H9 (cell line): ENCODE data around the gene NRXN3. TPM values are rescaled to one million over a fixed set of nuclear protein-coding genes. Genes with fewer than 3 reads are reported as not detected.

Experiments used
- DNase-seq: peaks from one replicate; pipeline ENCODE4 v3.0.0-alpha.2; 2017
- H2AFZ ChIP-seq: one replicate; pipeline ENCODE4 v1.6.1; 2013; ENCODE audit warnings: mild to moderate bottlenecking, low read length, control low read depth, moderate library complexity
- H2AK5ac ChIP-seq: 2 replicates; pipeline ENCODE4 v1.6.1; 2013; ENCODE audit warnings: low read length, control low read depth, mixed read lengths; ENCODE audit not compliant: insufficient read length
- H2BK120ac ChIP-seq: one replicate; pipeline ENCODE4 v1.6.1; 2013; ENCODE audit warnings: low read depth, mild to moderate bottlenecking, low read length, control low read depth, inconsistent platforms; ENCODE audit not compliant: poor library complexity, severe bottlenecking
- H2BK12ac ChIP-seq: 2 replicates; pipeline ENCODE4 v1.6.1; 2013; ENCODE audit warnings: low read length, control low read depth, mixed read lengths, low read depth; ENCODE audit not compliant: insufficient read length
- H2BK15ac ChIP-seq: 2 replicates; pipeline ENCODE4 v1.6.1; 2013; ENCODE audit warnings: low read depth, low read length, control low read depth
- H2BK20ac ChIP-seq: one replicate; pipeline ENCODE4 v1.6.1; 2013; ENCODE audit warnings: low read depth, mild to moderate bottlenecking, low read length, control low read depth, inconsistent platforms; ENCODE audit not compliant: poor library complexity, severe bottlenecking
- H2BK5ac ChIP-seq: 2 replicates; pipeline ENCODE4 v1.6.1; 2013; ENCODE audit warnings: low read length, control low read depth, mixed read lengths; ENCODE audit not compliant: insufficient read length
- H3K14ac ChIP-seq: 2 replicates; pipeline ENCODE4 v1.6.1; 2013; ENCODE audit warnings: low read length, control low read depth; ENCODE audit not compliant: insufficient read depth
- H3K18ac ChIP-seq: 2 replicates; pipeline ENCODE4 v1.6.1; 2013; ENCODE audit warnings: low read depth, mild to moderate bottlenecking, mixed read lengths, low read length, control low read depth; ENCODE audit not compliant: insufficient read length
- H3K23ac ChIP-seq: 2 replicates; pipeline ENCODE4 v1.6.1; 2013; ENCODE audit warnings: low read length, control low read depth, mixed read lengths, low read depth; ENCODE audit not compliant: insufficient read length
- H3K23me2 ChIP-seq: 2 replicates; pipeline ENCODE4 v1.6.1; 2013; ENCODE audit warnings: low read depth, mild to moderate bottlenecking, mixed read lengths, low read length, control low read depth; ENCODE audit not compliant: insufficient read length, poor library complexity, severe bottlenecking
- H3K27ac ChIP-seq: 2 replicates; pipeline ENCODE4 v1.5.1; 2013; ENCODE audit warnings: low read length, control low read depth, mixed read lengths, low read depth; ENCODE audit not compliant: insufficient read length
- H3K27me3 ChIP-seq: 2 replicates; pipeline ENCODE4 v1.6.1; 2013; ENCODE audit warnings: low read length, control low read depth, inconsistent platforms; ENCODE audit not compliant: insufficient read depth
- H3K4ac ChIP-seq: 2 replicates; pipeline ENCODE4 v1.6.1; 2013; ENCODE audit warnings: low read depth, mild to moderate bottlenecking, control low read depth, inconsistent platforms, low read length, moderate library complexity
- H3K4me1 ChIP-seq: 2 replicates; pipeline ENCODE4 v1.6.1; 2013; ENCODE audit warnings: low read length, control low read depth, inconsistent platforms; ENCODE audit not compliant: insufficient read depth
- H3K4me2 ChIP-seq: 2 replicates; pipeline ENCODE4 v1.6.1; 2013; ENCODE audit warnings: low read length, control low read depth, mixed read lengths; ENCODE audit not compliant: insufficient read length, insufficient read depth
- H3K56ac ChIP-seq: 2 replicates; pipeline ENCODE4 v1.6.1; 2013; ENCODE audit warnings: low read depth, mild to moderate bottlenecking, mixed read lengths, low read length, control low read depth; ENCODE audit not compliant: insufficient read length
- H3K79me1 ChIP-seq: 2 replicates; pipeline ENCODE4 v1.6.1; 2013; ENCODE audit warnings: low read depth, mild to moderate bottlenecking, moderate library complexity, low read length, control low read depth, inconsistent platforms; ENCODE audit not compliant: insufficient read depth, poor library complexity, severe bottlenecking
- H3K79me2 ChIP-seq: 2 replicates; pipeline ENCODE4 v1.6.1; 2013; ENCODE audit warnings: low read length, control low read depth, inconsistent platforms; ENCODE audit not compliant: insufficient read depth
- H3K9ac ChIP-seq: 2 replicates; pipeline ENCODE4 v1.6.1; 2013; ENCODE audit warnings: low read length, control low read depth, mixed read lengths; ENCODE audit not compliant: insufficient read length; ENCODE audit errors: extremely low read depth
- H3K9me3 ChIP-seq: one replicate; pipeline ENCODE4 v1.6.1; 2013; ENCODE audit warnings: low read depth, low read length, inconsistent platforms; ENCODE audit not compliant: control insufficient read depth
- H3T11ph ChIP-seq: one replicate; pipeline ENCODE4 v1.6.1; 2013; ENCODE audit warnings: mild to moderate bottlenecking, low read length, control low read depth, inconsistent platforms
- H4K20me1 ChIP-seq: one replicate; pipeline ENCODE4 v1.6.1; 2013; ENCODE audit not compliant: control insufficient read depth, insufficient read length, insufficient read depth
- H4K5ac ChIP-seq: 2 replicates; pipeline ENCODE4 v1.6.1; 2013; ENCODE audit warnings: low read depth, mild to moderate bottlenecking, mixed read lengths, low read length, control low read depth; ENCODE audit not compliant: insufficient read length
- H4K8ac ChIP-seq: replicated peaks from 2 replicates; pipeline ENCODE4 v1.6.1; 2013; ENCODE audit warnings: low read length, control low read depth, mixed read lengths, low read depth; ENCODE audit not compliant: insufficient read length
- H4K91ac ChIP-seq: 2 replicates; pipeline ENCODE4 v1.6.1; 2013; ENCODE audit warnings: low read depth, mild to moderate bottlenecking, moderate library complexity, mixed read lengths, low read length, control low read depth; ENCODE audit not compliant: insufficient read length
- H3K27ac Mint-ChIP-seq, 3 experiments: 2 replicates in 2 of 3; 3 replicates in 1 of 3; pipeline ENCODE4 v1.8.0; 2020 to 2021; ENCODE audit warnings: mixed read lengths in 3 of 3, mild to moderate bottlenecking in 1 of 3, moderate library complexity in 1 of 3
- H3K27me3 Mint-ChIP-seq: 2 replicates; pipeline ENCODE4 v1.8.0; 2021; ENCODE audit warnings: low read depth, mild to moderate bottlenecking, moderate library complexity, mixed read lengths
- H3K36me3 Mint-ChIP-seq, 3 experiments: 2 replicates in 2 of 3; 3 replicates in 1 of 3; pipeline ENCODE4 v1.8.0; 2020 to 2021; ENCODE audit warnings: low read depth in 3 of 3, mixed read lengths in 3 of 3; ENCODE audit not compliant: insufficient read depth in 1 of 3
- H3K4me1 Mint-ChIP-seq, 2 experiments: 2 replicates each; pipeline ENCODE4 v1.8.0; 2020; ENCODE audit warnings: mixed read lengths in 2 of 2
- H3K4me3 Mint-ChIP-seq, 2 experiments: 2 replicates in 1 of 2; 3 replicates in 1 of 2; pipeline ENCODE4 v1.8.0; 2020 to 2021; ENCODE audit warnings: mild to moderate bottlenecking in 2 of 2, mixed read lengths in 2 of 2, moderate library complexity in 1 of 2
- H3K9me3 Mint-ChIP-seq, 2 experiments: 2 replicates in 1 of 2; 3 replicates in 1 of 2; pipeline ENCODE4 v1.8.0; 2020; ENCODE audit warnings: mild to moderate bottlenecking in 2 of 2, mixed read lengths in 2 of 2, moderate library complexity in 1 of 2
- WGBS: extraction: QIAGEN DNeasy Blood & Tissue Kit; methylation state at CpG from one replicate; pipeline ENCODE4 v1.1.7; 2013; ENCODE audit warnings: missing lambda C conversion rate, low lambda C conversion rate, mixed read lengths; ENCODE audit not compliant: insufficient read length; ENCODE audit errors: extremely low coverage; 5-methylcytosine and 5-hydroxymethylcytosine counted together
- total RNA-seq: library from RNA; stranded (reverse); gene quantifications from 2 replicates; pipeline ENCODE4 v1.2.1, GENCODE V29; 2021
- TF ChIP-seq, protein P1 (sequence below): fragments of 200-600 bp; sonication (generic); conservative IDR thresholded peaks from 3 replicates; pipeline ENCODE4 v1.8.0; 2021; ENCODE audit warnings: antibody characterized with exemption, mild to moderate bottlenecking

The NRXN3 gene
- total RNA-seq, 1 experiment from 2014 or later = 1.8 TPM

DNA sequence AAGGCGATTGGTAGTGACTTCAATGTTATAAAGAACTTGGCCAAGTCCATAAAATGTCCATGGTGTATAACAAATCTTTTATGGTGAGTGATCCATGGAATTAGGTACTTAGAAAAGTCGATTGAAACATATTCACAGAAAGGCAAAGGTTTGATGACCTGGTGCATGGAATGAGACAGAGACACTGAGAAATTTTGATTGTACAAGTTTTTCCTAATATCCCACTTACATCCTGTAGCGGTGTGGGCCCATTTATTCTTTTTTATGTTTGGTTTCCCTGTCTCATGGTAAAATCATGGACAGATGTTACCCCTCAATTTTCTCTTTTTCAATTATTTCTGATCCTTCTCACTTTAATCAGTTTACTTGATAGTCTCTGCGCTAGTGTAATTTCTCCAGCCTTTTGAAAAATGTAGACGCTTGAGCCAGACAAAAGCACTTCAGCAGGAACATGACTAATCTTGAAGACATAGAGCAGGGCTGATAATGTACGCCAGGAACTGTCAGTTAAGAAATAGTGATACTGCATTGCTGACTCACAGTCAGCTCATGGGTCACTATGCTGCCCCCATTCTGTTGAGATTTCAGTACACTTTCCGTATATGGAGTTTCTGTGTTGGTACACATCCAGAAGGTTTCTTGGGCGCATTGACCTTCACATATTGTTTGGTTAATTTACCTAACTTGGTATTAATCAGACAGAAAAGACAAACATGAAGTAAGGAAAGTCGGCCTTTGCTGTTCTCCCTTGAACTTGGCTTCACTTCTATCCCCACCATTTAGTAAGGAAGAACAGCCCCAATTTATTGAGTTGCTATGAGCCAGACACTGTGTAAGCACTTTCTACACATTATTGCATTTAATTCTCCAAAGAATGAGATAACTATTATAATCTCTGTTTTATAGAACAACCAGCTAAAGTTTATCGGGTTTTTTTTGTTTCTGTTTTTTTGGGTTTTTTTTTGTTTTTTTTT lies 1199.5 kb downstream of the NRXN3 start:
- H3K27ac ChIP-seq = no peak overlapping the region
- no peak overlapping the region for H3K4me3 Mint-ChIP-seq

More for the DNA sequence above, 1199.5 kb downstream of the NRXN3 start:
- no peak overlapping the region for H3K14ac ChIP-seq
- H3K56ac ChIP-seq = no peak overlapping the region
- no peak overlapping the region for H2BK15ac ChIP-seq
- peaks cover 2% of the 10 kb centered on the region for H3K4me1 ChIP-seq
- H2AK5ac ChIP-seq = no peak overlapping the region
- no peak overlapping the region for H2BK12ac ChIP-seq
- H3K27me3 ChIP-seq = no peaks in the 10 kb centered on the region
- no peak overlapping the region for H3T11ph ChIP-seq
- H4K8ac ChIP-seq = no peak overlapping the region
- no peak overlapping the region for H4K91ac ChIP-seq
- H3K4ac ChIP-seq = no peak overlapping the region
- no peak overlapping the region for H2BK120ac ChIP-seq
- H3K18ac ChIP-seq = no peak overlapping the region
- Mint-ChIP-seq H3K36me3 (no peaks in the 10 kb centered on the region), H3K9me3 (no peaks in the 10 kb centered on the region), H3K27ac (no peak overlapping the region), H3K4me1 (peaks cover 21 to 22% of the 10 kb centered on the region in 2 experiments), H3K27me3 (no peaks in the 10 kb centered on the region)
- no CpG with 5 or more reads among the region's 10 CpGs for WGBS
- H3K23me2 ChIP-seq = no peaks in the 10 kb centered on the region
- no peak overlapping the region for H4K5ac ChIP-seq
- H3K79me2 ChIP-seq = no peaks in the 10 kb centered on the region
- H2BK5ac ChIP-seq = no peak overlapping the region
- H2BK20ac ChIP-seq = no peak overlapping the region
- H3K9ac ChIP-seq = no peak overlapping the region
- no peaks in the 10 kb centered on the region for H3K9me3 ChIP-seq
- no peaks in the 10 kb centered on the region for H3K79me1 ChIP-seq
- TF ChIP-seq, protein P1, sequence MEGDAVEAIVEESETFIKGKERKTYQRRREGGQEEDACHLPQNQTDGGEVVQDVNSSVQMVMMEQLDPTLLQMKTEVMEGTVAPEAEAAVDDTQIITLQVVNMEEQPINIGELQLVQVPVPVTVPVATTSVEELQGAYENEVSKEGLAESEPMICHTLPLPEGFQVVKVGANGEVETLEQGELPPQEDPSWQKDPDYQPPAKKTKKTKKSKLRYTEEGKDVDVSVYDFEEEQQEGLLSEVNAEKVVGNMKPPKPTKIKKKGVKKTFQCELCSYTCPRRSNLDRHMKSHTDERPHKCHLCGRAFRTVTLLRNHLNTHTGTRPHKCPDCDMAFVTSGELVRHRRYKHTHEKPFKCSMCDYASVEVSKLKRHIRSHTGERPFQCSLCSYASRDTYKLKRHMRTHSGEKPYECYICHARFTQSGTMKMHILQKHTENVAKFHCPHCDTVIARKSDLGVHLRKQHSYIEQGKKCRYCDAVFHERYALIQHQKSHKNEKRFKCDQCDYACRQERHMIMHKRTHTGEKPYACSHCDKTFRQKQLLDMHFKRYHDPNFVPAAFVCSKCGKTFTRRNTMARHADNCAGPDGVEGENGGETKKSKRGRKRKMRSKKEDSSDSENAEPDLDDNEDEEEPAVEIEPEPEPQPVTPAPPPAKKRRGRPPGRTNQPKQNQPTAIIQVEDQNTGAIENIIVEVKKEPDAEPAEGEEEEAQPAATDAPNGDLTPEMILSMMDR = no peak
- no peak overlapping the region for H3K23ac ChIP-seq
- DNase-seq = no peak
- H3K4me2 ChIP-seq = no peak overlapping the region
- no peaks in the 10 kb centered on the region for H4K20me1 ChIP-seq
- H2AFZ ChIP-seq = no peak overlapping the region
